HepG2 (cell line): ENCODE results near the gene SOX12. TPM values are rescaled to one million over a fixed set of nuclear protein-coding genes. Genes with fewer than 3 reads are reported as not detected.

Experiments
- ATAC-seq: fragments of 200-7000 bp; cut with Tn5 transposase; 3 replicates; pipeline ENCODE4 v1.9.1; 2020; ENCODE audit warnings: mild to moderate bottlenecking, moderate library complexity
- BruUV-seq: library from RNA; stranded (reverse); fragments of 400-500 nt; replicated peaks from 2 replicates; lab custom pipeline; 2021; lab: Mats Ljungman, UMichigan
- CTCF ChIA-PET: fragments of 300-600 bp; formaldehyde crosslinking; extraction: SDS; loops from one replicate; lab custom pipeline; 2021; ENCODE audit warnings: low total read pairs, inconsistent platforms, low intra/inter-chr PET ratio; lab: Yijun Ruan, JAX
- POLR2A ChIA-PET: fragments of 350-600 bp; sonication (Branson Sonifier 250); formaldehyde crosslinking; loops from one replicate; lab custom pipeline; 2020; ENCODE audit warnings: antibody characterized with exemption, inconsistent platforms; lab: Yijun Ruan, JAX
- DNase-seq: peaks from one replicate; pipeline ENCODE4 v3.0.0-alpha.2; 2015; ENCODE audit warnings: low spot score
- FAIRE-seq: peaks from 3 replicates; lab custom pipeline; 2011; peaks lifted over from hg19 to GRCh38; lab: Jason Lieb, UNC
- H2AFZ ChIP-seq: one replicate; pipeline ENCODE4 v1.6.1; 2011; ENCODE audit warnings: low read length, inconsistent platforms
- H3K27ac ChIP-seq: fragments of 300-600 bp; 3 replicates; pipeline ENCODE4 v1.8.0; 2011; ENCODE audit warnings: mixed run types, mild to moderate bottlenecking, mixed read lengths, low read length, inconsistent platforms; ENCODE audit not compliant: insufficient read depth; ENCODE audit errors: extremely low read length
- H3K27me3 ChIP-seq, 2 experiments: fragments of 200-600 bp in 1 of 2; 2 replicates in 1 of 2; 3 replicates in 1 of 2; pipeline versions ENCODE4 v1.6.0 to v1.8.0; 2011; ENCODE audit warnings: low read length in 2 of 2, mild to moderate bottlenecking in 2 of 2, moderate library complexity in 2 of 2, inconsistent platforms in 1 of 2; ENCODE audit not compliant: insufficient read depth in 2 of 2, control insufficient read depth in 1 of 2
- H3K36me3 ChIP-seq, 2 experiments: fragments of 200-600 bp in 1 of 2; replicated peaks in 1 of 2; 2 replicates in 1 of 2; 3 replicates in 1 of 2; pipeline versions ENCODE4 v1.5.1 to v1.8.0; 2011; ENCODE audit warnings: low read length in 2 of 2, inconsistent platforms in 1 of 2; ENCODE audit not compliant: insufficient read depth in 2 of 2, control insufficient read depth in 1 of 2
- H3K4me1 ChIP-seq: 2 replicates; pipeline ENCODE4 v1.5.1; 2012; ENCODE audit warnings: low read length, inconsistent platforms; ENCODE audit not compliant: insufficient read depth
- H3K4me2 ChIP-seq: 2 replicates; pipeline ENCODE4 v1.6.0; 2011; ENCODE audit warnings: low read depth, low read length, inconsistent platforms
- H3K4me3 ChIP-seq, 3 experiments: fragments of 200-600 bp in 1 of 3; sonication (generic), shearing (Covaris generic) in 1 of 3; replicated peaks in 1 of 3; 2 replicates each; pipeline ENCODE4 v1.5.1; 2011 to 2016; ENCODE audit warnings: low read length in 3 of 3, inconsistent platforms in 2 of 3, low read depth in 2 of 3, mild to moderate bottlenecking in 2 of 3, control low read depth in 1 of 3, mixed read lengths in 1 of 3; ENCODE audit not compliant: insufficient read depth in 1 of 3
- H3K79me2 ChIP-seq: one replicate; pipeline ENCODE4 v1.6.1; 2011; ENCODE audit warnings: low read length, inconsistent platforms; ENCODE audit not compliant: insufficient read depth
- H3K9ac ChIP-seq: 2 replicates; pipeline ENCODE4 v1.6.0; 2011; ENCODE audit warnings: mild to moderate bottlenecking, low read depth, low read length, inconsistent platforms; ENCODE audit not compliant: insufficient read depth
- H3K9me3 ChIP-seq: 2 replicates; pipeline ENCODE4 v1.5.1; 2012; ENCODE audit warnings: mild to moderate bottlenecking, low read length
- H4K20me1 ChIP-seq: 2 replicates; pipeline ENCODE4 v1.6.0; 2011; ENCODE audit warnings: inconsistent platforms, mild to moderate bottlenecking, low read length, moderate library complexity; ENCODE audit not compliant: insufficient read depth
- FLYWCH1 ChIP-seq: sonication (generic); formaldehyde crosslinking; IDR thresholded peaks from 2 replicates; pipeline ENCODE4 v1.8.1; 2023; ENCODE audit warnings: mild to moderate bottlenecking, missing genetic modification reagents
- FOXM1 ChIP-seq: sonication (generic); formaldehyde crosslinking; IDR thresholded peaks from 2 replicates; pipeline ENCODE4 v1.5.0; 2020; ENCODE audit warnings: missing genetic modification reagents
- NCOA5 ChIP-seq: sonication (generic); formaldehyde crosslinking; IDR thresholded peaks from 2 replicates; pipeline ENCODE4 v1.4.0; 2020; ENCODE audit warnings: missing genetic modification reagents
- NR2F1 ChIP-seq, 2 experiments: fragments of 450-650 bp in 1 of 2; formaldehyde crosslinking in 1 of 2; IDR thresholded peaks; 2 replicates each; pipeline versions ENCODE4 v1.5.0 to v1.6.1; 2016 to 2020; ENCODE audit warnings: mild to moderate bottlenecking in 1 of 2, missing compliant biosample characterization in 1 of 2, missing genetic modification reagents in 1 of 2, moderate library complexity in 1 of 2
- SMAD3 ChIP-seq: sonication (generic); formaldehyde crosslinking; IDR thresholded peaks from 2 replicates; pipeline ENCODE4 v1.4.0; 2020; ENCODE audit warnings: missing genetic modification reagents
- SPEN ChIP-seq: sonication (generic); formaldehyde crosslinking; IDR thresholded peaks from 2 replicates; pipeline ENCODE4 v1.5.1; 2020; ENCODE audit warnings: low read depth, mild to moderate bottlenecking, missing genetic modification reagents
- ZKSCAN1 ChIP-seq: fragments of 150-350 bp; IDR thresholded peaks from 2 replicates; pipeline ENCODE4 v1.6.1; 2014; ENCODE audit warnings: low read length
- ZMYM3 ChIP-seq: sonication (generic); formaldehyde crosslinking; IDR thresholded peaks from 2 replicates; pipeline ENCODE4 v1.5.1; 2020; ENCODE audit warnings: mild to moderate bottlenecking, missing genetic modification reagents
- ZNF263 ChIP-seq: sonication (generic); formaldehyde crosslinking; IDR thresholded peaks from 2 replicates; pipeline ENCODE4 v1.4.0; 2020; ENCODE audit warnings: missing genetic modification reagents
- ZNF34 ChIP-seq: sonication (generic); formaldehyde crosslinking; IDR thresholded peaks from 2 replicates; pipeline ENCODE4 v1.4.0; 2020; ENCODE audit warnings: mild to moderate bottlenecking, missing genetic modification reagents, borderline replicate concordance
- WGBS: methylation state at CpG from one replicate; pipeline ENCODE4 v1.1.6; 2017; ENCODE audit warnings: low lambda C conversion rate; 5-methylcytosine and 5-hydroxymethylcytosine counted together
- in situ Hi-C: cut with HindIII; loops from 2 replicates; pipeline ENCODE4 v1.10.0; 2017; ENCODE audit warnings: low pct_unique_long_range_greater_than_20kb; ENCODE audit not compliant: extremely low pct_ligation_motif_present
- intact Hi-C: fragments of 100-400 bp; cut with micrococcal nuclease; formaldehyde crosslinking; loops from one replicate; pipeline ENCODE4 v1.10.0; 2022; ENCODE audit not compliant: unreplicated experiment
- polyA plus RNA-seq, 8 experiments: library from polyadenylated mRNA; depleted of rRNA in 3 of 8; stranded (reverse) in 7 of 8; unstranded in 1 of 8; fragments of >200 nt; fragmentation: Illumina TruSeq in 4 of 8; extraction: Trizol in 4 of 8; gene quantifications; 2 replicates each; pipeline versions ENCODE4 v1.2.1 to v1.2.3, GENCODE V29; 2011 to 2016; ENCODE audit warnings: low read depth in 4 of 8, missing spikeins in 1 of 8, mixed read lengths in 1 of 8; ENCODE audit not compliant: insufficient read depth in 1 of 8
- total RNA-seq, 5 experiments: library from RNA; depleted of rRNA; stranded (reverse); fragments of >200 nt; fragmentation: Illumina TruSeq; extraction: Trizol; gene quantifications; 2 replicates each; pipeline ENCODE4 v1.2.3, GENCODE V29; 2016; ENCODE audit warnings: low read depth in 1 of 5
- TF ChIP-seq, protein P1 (sequence below): sonication (generic); formaldehyde crosslinking; IDR thresholded peaks from 2 replicates; pipeline ENCODE4 v1.4.0; 2020; ENCODE audit warnings: mild to moderate bottlenecking, missing genetic modification reagents
- TF ChIP-seq, protein P2 (sequence below): sonication (generic); formaldehyde crosslinking; IDR thresholded peaks from 2 replicates; pipeline ENCODE4 v1.4.0; 2020; ENCODE audit warnings: missing genetic modification reagents
- TF ChIP-seq, protein P3 (sequence below): sonication (generic); formaldehyde crosslinking; IDR thresholded peaks from 2 replicates; pipeline ENCODE4 v1.4.0; 2020; ENCODE audit warnings: missing genetic modification reagents

Gene SOX12
- total and polyA plus RNA-seq, 2 of the 13 experiments (the other 11 are each of a cell fraction or from before 2014, with no cell fraction given): 10.0 to 18.7 TPM

DNA sequence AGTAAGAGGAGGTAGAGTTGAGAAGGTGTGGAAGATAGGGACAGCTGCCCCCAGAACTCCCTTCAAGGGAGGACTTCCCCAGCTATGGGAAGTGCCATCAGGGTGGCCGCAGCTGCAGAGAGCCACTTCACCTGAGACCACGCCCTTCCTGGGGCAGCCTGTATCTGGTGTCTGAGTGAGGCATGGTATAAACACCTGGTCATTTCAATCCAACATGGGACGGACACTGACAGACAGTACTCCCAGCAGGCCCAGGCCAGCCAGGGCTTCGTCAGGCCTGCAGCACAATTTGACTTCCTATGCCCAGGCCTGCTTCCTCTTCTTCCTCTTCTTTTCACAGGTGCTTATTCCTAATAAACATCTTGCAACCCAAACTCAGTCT is 4.5 kb downstream of the SOX12 start:
- 96% methylated on average over 4 of the region's 4 CpGs for WGBS
- CTCF ChIA-PET: interaction anchor here (1.6 to 2.2 kb wide), 4 partner anchors 63 to 120 kb away, joined by 6 to 18 read pairs (median 10); no protein-coding TSS in a partner anchor
- Histone ChIP-seq H3K27ac (no peak overlapping the region), H3K4me3 (no peak overlapping the region), H3K79me2 (peaks cover 29% of the 10 kb centered on the region), H3K4me1 (peaks cover 34% of the 10 kb centered on the region), H3K36me3 (peaks cover 4 to 9% of the 10 kb centered on the region in 2 experiments; a peak in 2 of 5 replicates), H3K4me2 (peak overlapping the region; percentile 92; the same call in 1 of the 2 replicates), H3K27me3 (no peaks in the 10 kb centered on the region; a peak in 1 of 5 replicates), H2AFZ (no peak overlapping the region), H3K9ac (no peak overlapping the region), H4K20me1 (peaks cover 37% of the 10 kb centered on the region), H3K9me3 (no peaks in the 10 kb centered on the region)
- intact Hi-C loops (loop anchor here (1.0 to 2.0 kb wide), 4 partner anchors 17 to 121 kb away; partner anchors contain the start of gene NRSN2), in situ Hi-C loops (no loop called here)
- FAIRE-seq (no peak), DNase-seq (no peak), ATAC-seq (no peak)
- POLR2A ChIA-PET: interaction anchor here (1.0 to 8.3 kb wide), 9 partner anchors 9 to 78 kb away, joined by 3 to 90 read pairs (median 4); partner anchors contain the start of gene NRSN2
- no TSS peak for BruUV-seq
- TF ChIP-seq ZMYM3 (CRISPR knock-in tag): no peak
- TF ChIP-seq, protein P1, sequence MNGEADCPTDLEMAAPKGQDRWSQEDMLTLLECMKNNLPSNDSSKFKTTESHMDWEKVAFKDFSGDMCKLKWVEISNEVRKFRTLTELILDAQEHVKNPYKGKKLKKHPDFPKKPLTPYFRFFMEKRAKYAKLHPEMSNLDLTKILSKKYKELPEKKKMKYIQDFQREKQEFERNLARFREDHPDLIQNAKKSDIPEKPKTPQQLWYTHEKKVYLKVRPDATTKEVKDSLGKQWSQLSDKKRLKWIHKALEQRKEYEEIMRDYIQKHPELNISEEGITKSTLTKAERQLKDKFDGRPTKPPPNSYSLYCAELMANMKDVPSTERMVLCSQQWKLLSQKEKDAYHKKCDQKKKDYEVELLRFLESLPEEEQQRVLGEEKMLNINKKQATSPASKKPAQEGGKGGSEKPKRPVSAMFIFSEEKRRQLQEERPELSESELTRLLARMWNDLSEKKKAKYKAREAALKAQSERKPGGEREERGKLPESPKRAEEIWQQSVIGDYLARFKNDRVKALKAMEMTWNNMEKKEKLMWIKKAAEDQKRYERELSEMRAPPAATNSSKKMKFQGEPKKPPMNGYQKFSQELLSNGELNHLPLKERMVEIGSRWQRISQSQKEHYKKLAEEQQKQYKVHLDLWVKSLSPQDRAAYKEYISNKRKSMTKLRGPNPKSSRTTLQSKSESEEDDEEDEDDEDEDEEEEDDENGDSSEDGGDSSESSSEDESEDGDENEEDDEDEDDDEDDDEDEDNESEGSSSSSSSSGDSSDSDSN: peak; percentile 58
- TF ChIP-seq, protein P2, sequence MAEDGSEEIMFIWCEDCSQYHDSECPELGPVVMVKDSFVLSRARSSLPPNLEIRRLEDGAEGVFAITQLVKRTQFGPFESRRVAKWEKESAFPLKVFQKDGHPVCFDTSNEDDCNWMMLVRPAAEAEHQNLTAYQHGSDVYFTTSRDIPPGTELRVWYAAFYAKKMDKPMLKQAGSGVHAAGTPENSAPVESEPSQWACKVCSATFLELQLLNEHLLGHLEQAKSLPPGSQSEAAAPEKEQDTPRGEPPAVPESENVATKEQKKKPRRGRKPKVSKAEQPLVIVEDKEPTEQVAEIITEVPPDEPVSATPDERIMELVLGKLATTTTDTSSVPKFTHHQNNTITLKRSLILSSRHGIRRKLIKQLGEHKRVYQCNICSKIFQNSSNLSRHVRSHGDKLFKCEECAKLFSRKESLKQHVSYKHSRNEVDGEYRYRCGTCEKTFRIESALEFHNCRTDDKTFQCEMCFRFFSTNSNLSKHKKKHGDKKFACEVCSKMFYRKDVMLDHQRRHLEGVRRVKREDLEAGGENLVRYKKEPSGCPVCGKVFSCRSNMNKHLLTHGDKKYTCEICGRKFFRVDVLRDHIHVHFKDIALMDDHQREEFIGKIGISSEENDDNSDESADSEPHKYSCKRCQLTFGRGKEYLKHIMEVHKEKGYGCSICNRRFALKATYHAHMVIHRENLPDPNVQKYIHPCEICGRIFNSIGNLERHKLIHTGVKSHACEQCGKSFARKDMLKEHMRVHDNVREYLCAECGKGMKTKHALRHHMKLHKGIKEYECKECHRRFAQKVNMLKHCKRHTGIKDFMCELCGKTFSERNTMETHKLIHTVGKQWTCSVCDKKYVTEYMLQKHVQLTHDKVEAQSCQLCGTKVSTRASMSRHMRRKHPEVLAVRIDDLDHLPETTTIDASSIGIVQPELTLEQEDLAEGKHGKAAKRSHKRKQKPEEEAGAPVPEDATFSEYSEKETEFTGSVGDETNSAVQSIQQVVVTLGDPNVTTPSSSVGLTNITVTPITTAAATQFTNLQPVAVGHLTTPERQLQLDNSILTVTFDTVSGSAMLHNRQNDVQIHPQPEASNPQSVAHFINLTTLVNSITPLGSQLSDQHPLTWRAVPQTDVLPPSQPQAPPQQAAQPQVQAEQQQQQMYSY: no peak
- TF ChIP-seq, protein P3, sequence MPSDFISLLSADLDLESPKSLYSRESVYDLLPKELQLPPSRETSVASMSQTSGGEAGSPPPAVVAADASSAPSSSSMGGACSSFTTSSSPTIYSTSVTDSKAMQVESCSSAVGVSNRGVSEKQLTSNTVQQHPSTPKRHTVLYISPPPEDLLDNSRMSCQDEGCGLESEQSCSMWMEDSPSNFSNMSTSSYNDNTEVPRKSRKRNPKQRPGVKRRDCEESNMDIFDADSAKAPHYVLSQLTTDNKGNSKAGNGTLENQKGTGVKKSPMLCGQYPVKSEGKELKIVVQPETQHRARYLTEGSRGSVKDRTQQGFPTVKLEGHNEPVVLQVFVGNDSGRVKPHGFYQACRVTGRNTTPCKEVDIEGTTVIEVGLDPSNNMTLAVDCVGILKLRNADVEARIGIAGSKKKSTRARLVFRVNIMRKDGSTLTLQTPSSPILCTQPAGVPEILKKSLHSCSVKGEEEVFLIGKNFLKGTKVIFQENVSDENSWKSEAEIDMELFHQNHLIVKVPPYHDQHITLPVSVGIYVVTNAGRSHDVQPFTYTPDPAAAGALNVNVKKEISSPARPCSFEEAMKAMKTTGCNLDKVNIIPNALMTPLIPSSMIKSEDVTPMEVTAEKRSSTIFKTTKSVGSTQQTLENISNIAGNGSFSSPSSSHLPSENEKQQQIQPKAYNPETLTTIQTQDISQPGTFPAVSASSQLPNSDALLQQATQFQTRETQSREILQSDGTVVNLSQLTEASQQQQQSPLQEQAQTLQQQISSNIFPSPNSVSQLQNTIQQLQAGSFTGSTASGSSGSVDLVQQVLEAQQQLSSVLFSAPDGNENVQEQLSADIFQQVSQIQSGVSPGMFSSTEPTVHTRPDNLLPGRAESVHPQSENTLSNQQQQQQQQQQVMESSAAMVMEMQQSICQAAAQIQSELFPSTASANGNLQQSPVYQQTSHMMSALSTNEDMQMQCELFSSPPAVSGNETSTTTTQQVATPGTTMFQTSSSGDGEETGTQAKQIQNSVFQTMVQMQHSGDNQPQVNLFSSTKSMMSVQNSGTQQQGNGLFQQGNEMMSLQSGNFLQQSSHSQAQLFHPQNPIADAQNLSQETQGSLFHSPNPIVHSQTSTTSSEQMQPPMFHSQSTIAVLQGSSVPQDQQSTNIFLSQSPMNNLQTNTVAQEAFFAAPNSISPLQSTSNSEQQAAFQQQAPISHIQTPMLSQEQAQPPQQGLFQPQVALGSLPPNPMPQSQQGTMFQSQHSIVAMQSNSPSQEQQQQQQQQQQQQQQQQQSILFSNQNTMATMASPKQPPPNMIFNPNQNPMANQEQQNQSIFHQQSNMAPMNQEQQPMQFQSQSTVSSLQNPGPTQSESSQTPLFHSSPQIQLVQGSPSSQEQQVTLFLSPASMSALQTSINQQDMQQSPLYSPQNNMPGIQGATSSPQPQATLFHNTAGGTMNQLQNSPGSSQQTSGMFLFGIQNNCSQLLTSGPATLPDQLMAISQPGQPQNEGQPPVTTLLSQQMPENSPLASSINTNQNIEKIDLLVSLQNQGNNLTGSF (CRISPR knock-in tag): peak; percentile 69; the same call in 1 of the 2 replicates
- 0 out of 2 replicates have a peak, but pooled peaks have one; percentile 24 for TF ChIP-seq FOXM1 (CRISPR knock-in tag)
- no peak for TF ChIP-seq NR2F1 (CRISPR knock-in tag; IDR thresholded peaks at IDR 0.05)
- TF ChIP-seq FLYWCH1 (CRISPR knock-in tag): 0 out of 2 replicates have a peak, but pooled peaks have one; percentile 35
- no peak for TF ChIP-seq NCOA5 (CRISPR knock-in tag)
- TF ChIP-seq ZNF263 (CRISPR knock-in tag): peak; percentile 44; the same call in 1 of the 2 replicates
- no peak for TF ChIP-seq ZKSCAN1
- no peak for TF ChIP-seq ZNF34
- TF ChIP-seq SPEN (CRISPR knock-in tag): no peak
- TF ChIP-seq SMAD3 (CRISPR knock-in tag): no peak
